ENCODE results near the gene CTDSPL. TPM values are rescaled to one million over a fixed set of nuclear protein-coding genes. Genes with fewer than 3 reads are reported as not detected.

Gene CTDSPL
- total RNA-seq, 1 donor from 2014 or later = 43.0 TPM

GRCh38 chr3:37992271-37993066, 130.8 kb downstream of the CTDSPL start:
- no peaks in the 10 kb centered on the region for H3K9me3 ChIP-seq (ENCODE audit: low read depth)
- Mint-ChIP-seq H3K27ac (peak overlapping the region; percentile 23), H3K27me3 (ENCODE audit: insufficient read depth, low read depth) (peaks cover 16% of the 10 kb centered on the region), H3K9me3 (no peaks in the 10 kb centered on the region), H3K4me1 (peaks cover 18% of the 10 kb centered on the region), H3K36me3 (no peaks in the 10 kb centered on the region), H3K4me3 (peak overlapping the region; percentile 28)
- no peak overlapping the region for H3K4me2 ChIP-seq
- H3K4me1 ChIP-seq = no peaks in the 10 kb centered on the region
- no peaks in the 10 kb centered on the region for H3F3A ChIP-seq (ENCODE audit: low read depth)
- H3K79me2 ChIP-seq (ENCODE audit: low read depth) = no peaks in the 10 kb centered on the region
- DNase-seq (ENCODE audit: low spot score) = no peak
- H3K4me3 ChIP-seq = no peak overlapping the region
- no peaks in the 10 kb centered on the region for H3K27me3 ChIP-seq
- no peak overlapping the region for H3K27ac ChIP-seq
- H3K9ac ChIP-seq = no peak overlapping the region
- no peaks in the 10 kb centered on the region for H4K20me1 ChIP-seq (ENCODE audit: low read depth)
- TF ChIP-seq EZH2phosphoT487 (IDR thresholded peaks at IDR 0.05) (no peak), EZH2 (IDR thresholded peaks at IDR 0.05) (no peak)
- H2AFZ ChIP-seq (replicated peaks) = no peak overlapping the region
- no peaks in the 10 kb centered on the region for H3K36me3 ChIP-seq

GRCh38 chr3:37993067-37993455, 131.4 kb downstream of the CTDSPL start:
- Mint-ChIP-seq H3K4me3 (no peak overlapping the region), H3K27ac (no peak overlapping the region), H3K27me3 (ENCODE audit: insufficient read depth, low read depth) (peaks cover 16% of the 10 kb centered on the region), H3K9me3 (no peaks in the 10 kb centered on the region), H3K36me3 (no peaks in the 10 kb centered on the region), H3K4me1 (peaks cover 17% of the 10 kb centered on the region)
- DNase-seq (ENCODE audit: low spot score) = no peak
- no peak overlapping the region for H3K4me3 ChIP-seq
- H3K4me2 ChIP-seq = no peak overlapping the region
- no peak overlapping the region for H3K9ac ChIP-seq
- no peak overlapping the region for H2AFZ ChIP-seq (replicated peaks)
- H3K4me1 ChIP-seq = no peaks in the 10 kb centered on the region
- no peaks in the 10 kb centered on the region for H3K36me3 ChIP-seq
- peaks cover 5% of the 10 kb centered on the region for H3K27me3 ChIP-seq
- H3K79me2 ChIP-seq (ENCODE audit: low read depth) = no peaks in the 10 kb centered on the region
- H3F3A ChIP-seq (ENCODE audit: low read depth) = no peaks in the 10 kb centered on the region
- H4K20me1 ChIP-seq (ENCODE audit: low read depth) = no peaks in the 10 kb centered on the region
- H3K9me3 ChIP-seq (ENCODE audit: low read depth) = no peaks in the 10 kb centered on the region
- no peak for TF ChIP-seq EZH2phosphoT487 (IDR thresholded peaks at IDR 0.05)
- TF ChIP-seq EZH2 (IDR thresholded peaks at IDR 0.05) = no peak
- TF ChIP-seq CTCF (IDR thresholded peaks at IDR 0.05) = no peak
- no peak overlapping the region for H3K27ac ChIP-seq

GRCh38 chr3:37993460-37993819, 131.8 kb downstream of the CTDSPL start:
- TF ChIP-seq EZH2 (IDR thresholded peaks at IDR 0.05) = no peak
- no peak for TF ChIP-seq CTCF (IDR thresholded peaks at IDR 0.05)
- no peak for TF ChIP-seq EZH2phosphoT487 (IDR thresholded peaks at IDR 0.05)
- H3F3A ChIP-seq (ENCODE audit: low read depth) = peaks cover 1% of the 10 kb centered on the region
- Mint-ChIP-seq H3K4me1 (peaks cover 18% of the 10 kb centered on the region), H3K27ac (no peak overlapping the region), H3K4me3 (peak overlapping the region; percentile 28), H3K9me3 (no peaks in the 10 kb centered on the region), H3K36me3 (no peaks in the 10 kb centered on the region), H3K27me3 (ENCODE audit: insufficient read depth, low read depth) (peaks cover 18% of the 10 kb centered on the region)
- DNase-seq (ENCODE audit: low spot score) = no peak
- H2AFZ ChIP-seq (replicated peaks) = peak overlapping the region; percentile 92
- no peak overlapping the region for H3K9ac ChIP-seq
- no peaks in the 10 kb centered on the region for H4K20me1 ChIP-seq (ENCODE audit: low read depth)
- peaks cover 9% of the 10 kb centered on the region for H3K27me3 ChIP-seq
- no peak overlapping the region for H3K4me3 ChIP-seq
- no peaks in the 10 kb centered on the region for H3K9me3 ChIP-seq (ENCODE audit: low read depth)
- H3K4me1 ChIP-seq = no peaks in the 10 kb centered on the region
- no peaks in the 10 kb centered on the region for H3K36me3 ChIP-seq
- no peaks in the 10 kb centered on the region for H3K79me2 ChIP-seq (ENCODE audit: low read depth)
- H3K27ac ChIP-seq = no peak overlapping the region
- H3K4me2 ChIP-seq = no peak overlapping the region

Measured in neural progenitor cell (in vitro differentiated cells).